HG03558 (cell line): ENCODE data around the gene TANGO2.

ENCODE experiments used
- ATAC-seq: cut with Tn5 transposase; IDR thresholded peaks from one replicate; pipeline ENCODE4 v1.9.1; 2021; ENCODE audit warnings: moderate number of reproducible peaks; ENCODE audit not compliant: unreplicated experiment; ENCODE audit errors: extremely low read depth

TANGO2 gene, protein sequence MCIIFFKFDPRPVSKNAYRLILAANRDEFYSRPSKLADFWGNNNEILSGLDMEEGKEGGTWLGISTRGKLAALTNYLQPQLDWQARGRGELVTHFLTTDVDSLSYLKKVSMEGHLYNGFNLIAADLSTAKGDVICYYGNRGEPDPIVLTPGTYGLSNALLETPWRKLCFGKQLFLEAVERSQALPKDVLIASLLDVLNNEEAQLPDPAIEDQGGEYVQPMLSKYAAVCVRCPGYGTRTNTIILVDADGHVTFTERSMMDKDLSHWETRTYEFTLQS

DNA sequence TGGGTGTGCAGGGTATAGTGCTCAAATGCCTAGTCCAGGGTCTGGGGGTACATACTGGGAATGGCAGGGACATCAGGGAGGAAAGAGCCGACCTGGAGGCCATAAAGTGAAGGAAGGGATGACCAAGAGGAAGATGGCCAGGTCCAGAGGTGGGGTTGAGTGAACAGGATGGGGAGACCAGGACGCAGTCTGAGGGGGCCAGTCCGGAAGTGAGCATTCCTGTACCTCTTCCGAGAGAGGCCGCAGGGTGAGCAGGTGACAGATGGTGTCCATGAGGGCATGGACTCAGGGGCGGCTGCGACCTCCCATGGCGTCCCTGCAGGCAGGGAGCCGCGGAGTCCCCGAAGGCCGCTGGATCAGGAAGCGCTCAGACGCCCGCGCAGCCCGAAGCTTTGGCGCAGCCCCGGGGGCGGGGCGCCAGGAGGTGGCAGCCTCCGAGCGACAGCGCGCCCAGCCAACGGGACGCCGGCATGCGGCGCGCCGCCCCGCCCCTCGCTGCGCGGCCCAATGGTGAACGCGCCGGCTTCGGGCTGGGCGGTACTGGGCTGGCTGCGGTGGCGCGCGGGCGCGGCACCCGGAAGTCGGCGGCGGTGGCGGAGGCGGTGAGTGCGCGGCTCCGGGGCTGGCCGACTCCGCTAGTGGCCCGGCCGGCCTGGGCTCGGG, at the start of gene TANGO2:
TSS of gene TANGO2 (plus strand) at position 578 of the 663 bp plus-strand sequence. CDS start 15,689 bp downstream, outside the sequence.
- ATAC-seq = peak; percentile 53

DNA sequence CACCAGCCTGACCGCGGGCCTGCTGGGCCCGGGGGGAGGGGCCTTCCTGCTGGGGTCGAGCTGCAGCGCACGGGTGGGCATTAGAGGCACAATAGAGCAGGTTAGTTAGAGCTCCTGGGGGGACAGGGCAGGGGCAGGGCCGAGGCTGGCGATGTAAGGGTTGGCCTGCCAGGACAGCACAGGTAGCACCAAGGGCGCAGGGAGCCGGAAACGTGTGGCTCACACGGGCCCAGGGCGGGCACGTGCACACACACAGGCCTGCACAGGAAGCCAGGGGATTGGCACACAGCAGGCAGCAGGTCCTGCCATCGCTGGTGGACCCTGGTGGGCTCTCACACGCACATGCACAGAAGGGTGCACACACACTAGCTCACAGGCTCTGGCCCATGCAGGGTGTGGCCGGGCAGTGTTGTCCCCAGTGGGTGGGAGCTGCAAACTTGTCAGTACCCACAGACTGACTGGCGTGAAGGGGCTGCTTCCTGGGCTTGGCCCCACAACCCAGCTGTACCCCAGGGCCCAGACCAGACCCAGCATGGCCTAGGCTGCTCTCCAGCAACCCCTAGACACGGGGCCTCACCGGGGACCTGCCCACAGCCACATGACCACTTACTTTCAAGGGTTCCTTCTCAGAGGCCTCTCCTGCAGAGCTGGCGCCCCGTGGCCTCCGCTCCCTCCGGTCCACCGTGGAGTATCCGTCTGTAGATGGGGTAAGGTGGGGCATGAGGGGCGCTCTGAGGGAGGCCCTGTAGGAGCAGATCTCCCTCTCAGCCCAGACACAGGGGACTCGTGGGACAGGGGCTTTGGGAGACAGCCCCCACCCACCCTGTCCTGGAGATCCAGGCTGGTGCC, 49.4 kb upstream of the TANGO2 start:
- no peak for ATAC-seq

DNA sequence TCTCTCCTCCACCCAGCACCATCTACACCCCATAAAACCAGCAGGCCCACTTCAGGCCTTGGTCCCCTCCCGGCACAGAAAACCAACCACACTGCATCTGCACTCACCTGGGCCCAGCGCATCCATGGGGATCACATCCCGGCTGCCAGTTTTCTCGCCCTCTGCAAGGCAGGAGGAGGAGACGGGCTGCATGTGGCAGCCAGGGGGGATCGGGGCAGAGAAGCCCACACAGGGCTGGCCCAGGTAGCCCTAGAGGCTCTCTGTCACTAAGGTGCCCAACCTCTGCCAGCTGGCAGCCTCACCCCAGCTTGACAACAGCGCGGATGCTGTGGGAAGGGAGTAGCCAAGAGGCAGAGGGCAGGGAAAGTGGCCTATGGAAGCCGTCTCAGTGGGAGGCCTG, 48.7 kb upstream of the TANGO2 start:
- ATAC-seq = no peak

DNA sequence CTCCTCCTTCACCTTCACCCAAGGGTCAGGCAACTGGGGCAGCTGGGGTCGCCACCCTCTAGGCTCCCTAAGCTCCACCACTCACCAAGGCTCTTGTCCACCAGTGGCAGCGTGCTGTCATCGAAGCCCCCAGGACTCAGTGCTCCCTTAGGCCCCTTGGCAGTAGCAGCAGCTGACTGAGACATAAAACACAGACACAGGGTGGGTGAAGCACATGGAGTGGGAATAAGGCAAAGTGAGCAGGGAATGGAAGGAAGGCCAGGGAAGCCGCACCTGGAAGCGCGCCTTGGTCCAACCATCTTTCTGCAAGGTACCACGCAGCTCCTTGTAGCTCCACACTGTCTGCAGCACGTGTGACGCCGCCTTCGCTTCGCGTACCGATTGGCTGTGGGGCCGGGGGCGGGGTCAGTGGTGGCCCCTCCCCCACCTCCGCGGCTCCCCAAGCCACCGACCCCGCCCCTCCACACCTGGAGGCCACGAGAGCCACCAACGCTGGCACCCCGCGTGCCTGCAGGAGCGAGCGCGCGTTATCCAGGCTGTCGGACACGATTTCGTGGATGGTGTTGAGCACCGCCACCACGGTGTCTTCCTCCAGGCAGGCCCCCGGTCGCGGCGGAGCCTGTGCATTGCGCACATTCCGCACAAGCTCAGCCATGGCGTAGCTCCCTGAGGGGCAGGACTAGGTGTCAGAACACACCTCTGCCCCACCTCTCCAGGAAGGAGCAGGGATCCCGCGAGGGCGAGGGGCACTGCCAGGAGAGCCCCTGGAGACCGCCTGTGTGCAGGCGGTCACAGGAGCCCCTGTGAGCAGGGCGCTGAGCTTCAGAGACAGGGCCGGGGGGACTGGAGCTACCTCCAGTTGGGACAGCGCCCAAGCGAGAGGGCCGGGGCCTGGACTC, 48.0 kb upstream of the TANGO2 start:
- ATAC-seq = no peak

DNA sequence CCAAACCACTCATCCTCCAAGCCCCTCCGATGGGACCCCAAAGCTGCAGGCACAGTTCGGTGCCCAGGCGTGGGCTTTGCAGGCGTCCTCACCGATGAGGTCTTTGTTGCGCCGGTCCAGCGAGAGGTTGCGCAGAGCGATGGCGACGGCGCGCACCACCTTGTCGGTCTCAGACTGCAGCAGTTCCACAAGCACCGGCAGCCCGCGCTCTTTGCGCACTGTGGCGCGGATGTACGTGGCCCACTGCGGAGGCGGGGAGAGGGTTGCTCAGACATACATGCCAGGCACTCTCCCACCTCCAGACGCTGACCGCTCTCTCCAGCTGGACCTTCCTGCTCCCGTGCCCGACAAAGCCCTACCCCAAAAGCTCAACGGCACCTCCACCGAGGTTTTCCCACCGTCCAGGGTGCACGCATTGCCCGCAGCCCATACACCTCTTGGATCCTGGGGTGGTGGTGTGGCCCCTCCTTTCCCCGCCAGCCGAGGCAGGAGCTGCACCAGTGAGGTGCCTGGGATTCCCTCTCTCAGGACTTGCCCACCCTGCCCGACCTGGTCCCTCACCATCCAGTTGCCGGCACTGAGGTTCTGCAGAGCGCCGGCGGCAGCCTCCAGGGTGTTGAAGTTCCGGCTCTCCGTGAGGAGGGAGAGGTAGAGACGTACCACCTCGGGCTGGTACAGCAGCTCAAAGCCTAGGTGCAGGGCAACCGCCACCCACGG, 47.2 kb upstream of the TANGO2 start:
- ATAC-seq = no peak

DNA sequence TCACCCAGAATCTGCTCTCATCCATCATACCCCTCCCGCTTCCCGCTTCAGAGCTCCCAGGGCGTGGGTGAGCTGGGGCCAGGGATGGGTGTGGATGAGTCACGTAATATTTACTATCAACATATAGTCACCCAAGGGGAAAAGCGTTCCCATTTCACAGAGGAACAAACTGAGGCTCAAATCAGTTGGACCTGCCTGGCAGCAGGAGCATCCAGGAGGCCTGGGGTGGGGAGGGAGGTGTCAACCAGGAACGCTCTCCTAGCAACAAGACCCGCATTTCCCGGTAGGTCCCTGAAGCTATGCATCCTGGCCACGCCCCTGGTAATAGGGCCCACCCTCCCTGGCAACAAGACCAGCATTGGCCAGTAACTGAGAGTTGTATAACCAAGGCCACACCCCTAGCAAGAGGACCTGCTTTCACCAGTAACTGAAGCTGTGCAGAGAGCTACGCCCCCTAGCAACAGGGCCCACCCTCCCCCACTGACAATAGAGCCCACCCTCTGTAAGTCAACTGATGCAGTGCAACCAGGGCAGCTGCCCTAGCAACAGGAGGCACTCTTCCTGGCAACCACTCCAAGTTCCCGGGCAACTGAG, 46.5 kb upstream of the TANGO2 start:
- ATAC-seq = no peak

DNA sequence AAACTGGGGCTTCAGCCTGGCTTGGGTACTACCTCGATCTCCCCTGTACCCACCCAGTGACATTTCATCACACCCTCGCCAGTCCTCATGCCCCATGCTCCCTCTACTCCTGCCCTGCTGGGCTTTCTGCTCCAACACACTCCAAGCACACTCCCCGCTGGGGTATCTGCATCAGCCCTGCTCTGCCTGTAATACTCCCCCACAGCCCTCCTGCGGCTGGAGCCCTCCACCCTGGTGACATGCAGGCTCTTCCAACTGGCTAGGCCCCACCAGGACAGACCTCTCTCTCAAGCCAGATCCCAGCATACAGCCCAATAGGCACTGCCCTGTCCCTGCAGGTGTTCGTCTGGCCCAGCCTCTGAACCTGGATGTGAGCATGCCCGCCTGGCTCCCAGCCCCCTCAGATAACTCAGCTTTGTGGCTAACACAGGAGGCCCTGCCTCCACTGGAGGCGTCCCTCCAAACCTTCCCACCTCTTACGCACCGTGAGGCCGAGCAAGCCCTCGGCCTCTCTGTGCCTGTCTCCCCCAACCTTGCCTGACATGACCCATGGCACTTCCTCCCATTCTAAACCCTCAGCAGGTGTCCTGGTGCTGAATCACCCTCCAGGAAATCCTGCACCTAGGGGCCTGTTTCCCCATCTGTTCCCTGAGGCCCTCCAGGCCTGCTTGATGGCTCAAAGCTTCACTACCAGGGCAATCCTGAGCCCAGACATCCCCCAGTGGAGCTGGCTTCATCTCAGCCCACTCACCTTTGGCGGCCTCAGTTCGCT, 45.8 kb upstream of the TANGO2 start:
- no peak for ATAC-seq

DNA sequence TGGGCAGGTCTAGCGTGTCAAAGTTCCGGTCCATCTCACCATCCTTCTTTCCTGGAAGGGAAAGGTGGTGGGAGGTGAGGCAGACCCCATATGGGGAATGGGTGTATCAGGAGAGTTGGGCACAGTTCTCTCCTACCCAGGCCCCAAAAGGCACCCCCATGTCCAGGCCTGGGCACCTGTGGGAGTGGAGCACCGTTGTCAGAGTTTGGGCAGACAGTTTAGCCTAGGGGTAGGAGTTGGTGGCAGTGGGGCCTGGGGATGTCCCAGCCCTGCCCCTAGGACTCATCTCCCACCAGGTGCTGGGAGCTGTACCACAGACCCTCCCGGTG, 45.2 kb upstream of the TANGO2 start:
- ATAC-seq = no peak

DNA sequence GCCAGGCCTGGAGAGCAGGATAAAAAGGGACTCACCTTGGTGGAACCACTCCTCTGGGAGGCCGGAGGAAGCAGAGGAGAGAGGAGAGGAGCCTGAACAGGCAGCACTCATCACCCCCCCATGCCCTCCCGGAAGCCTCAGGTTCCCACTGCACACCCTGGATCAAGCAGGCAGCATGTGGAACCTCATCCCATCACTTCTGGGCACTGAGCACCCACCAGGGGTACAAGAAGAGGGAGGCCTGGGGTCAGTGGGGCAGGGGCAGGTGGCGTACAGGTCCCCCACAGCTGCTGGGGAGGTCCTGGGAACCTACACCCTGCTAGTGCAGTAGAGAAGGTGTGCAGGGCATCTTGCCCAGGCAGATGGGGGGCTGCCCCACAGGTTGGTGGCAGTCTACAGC, 44.2 kb upstream of the TANGO2 start:
- no peak for ATAC-seq

DNA sequence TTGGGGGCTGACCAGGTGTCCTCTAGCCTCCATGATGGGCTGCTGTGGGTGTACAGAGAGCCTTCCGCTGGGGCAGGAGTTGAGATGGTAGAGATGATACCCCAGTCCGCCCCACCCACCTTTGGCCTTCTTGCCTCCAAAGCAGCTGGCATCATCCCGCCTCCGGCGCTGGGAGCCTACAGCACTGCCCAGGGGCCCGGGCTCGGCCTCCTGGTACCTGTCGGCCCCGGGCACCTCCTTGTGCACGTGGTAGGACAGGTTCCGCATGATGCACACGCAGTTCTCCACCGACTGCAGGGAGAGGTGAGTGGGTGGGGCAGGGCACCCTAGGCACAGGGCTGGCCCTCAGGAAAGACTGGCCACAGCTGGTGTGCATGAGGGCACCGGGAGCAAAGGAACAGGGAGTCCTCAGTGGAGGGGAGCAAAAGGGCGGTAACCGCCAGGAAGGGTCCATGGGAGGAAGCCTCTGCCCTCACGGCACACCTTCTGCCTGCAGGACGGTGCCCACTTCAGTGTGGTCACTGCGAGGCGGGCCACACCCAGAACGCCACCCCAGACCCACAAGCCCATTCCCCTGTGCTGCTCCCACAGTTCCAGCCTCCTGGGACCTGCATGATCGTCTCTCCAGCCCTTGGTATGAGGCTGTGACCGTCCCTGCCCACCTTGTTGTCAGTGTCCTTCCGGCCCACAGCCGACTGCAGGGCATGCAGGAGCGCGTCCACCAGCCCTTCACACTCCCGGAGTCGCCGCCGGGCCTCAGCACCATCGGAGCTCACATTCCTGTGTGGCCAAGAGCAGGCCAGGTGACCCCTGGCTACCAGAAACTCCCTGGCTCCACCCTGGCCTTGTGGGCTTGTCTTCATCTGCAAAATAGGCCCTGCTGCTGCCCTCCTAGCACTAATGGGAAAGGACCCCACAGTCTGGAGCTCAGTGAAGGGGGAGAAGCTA, 43.3 kb upstream of the TANGO2 start:
- ATAC-seq = no peak

DNA sequence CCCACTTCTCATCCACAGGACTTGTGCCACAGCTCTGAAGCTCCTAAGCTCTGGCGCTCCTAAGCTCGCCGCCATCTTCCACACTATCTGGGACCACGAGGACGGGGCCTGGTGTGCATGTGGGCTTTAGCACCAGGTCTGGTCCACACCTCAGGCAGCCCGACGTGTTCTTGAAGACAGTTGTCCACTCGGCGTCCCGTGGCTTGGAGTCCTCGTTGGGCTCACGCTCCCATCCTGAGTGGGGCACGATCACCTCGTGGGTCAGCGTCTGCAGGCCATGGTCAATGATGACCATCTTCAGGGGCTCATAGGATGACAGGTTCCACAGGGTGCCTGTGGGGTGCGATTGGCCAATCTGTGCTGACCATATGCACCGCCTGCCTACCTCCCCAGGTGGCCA, 42.2 kb upstream of the TANGO2 start:
- no peak for ATAC-seq

DNA sequence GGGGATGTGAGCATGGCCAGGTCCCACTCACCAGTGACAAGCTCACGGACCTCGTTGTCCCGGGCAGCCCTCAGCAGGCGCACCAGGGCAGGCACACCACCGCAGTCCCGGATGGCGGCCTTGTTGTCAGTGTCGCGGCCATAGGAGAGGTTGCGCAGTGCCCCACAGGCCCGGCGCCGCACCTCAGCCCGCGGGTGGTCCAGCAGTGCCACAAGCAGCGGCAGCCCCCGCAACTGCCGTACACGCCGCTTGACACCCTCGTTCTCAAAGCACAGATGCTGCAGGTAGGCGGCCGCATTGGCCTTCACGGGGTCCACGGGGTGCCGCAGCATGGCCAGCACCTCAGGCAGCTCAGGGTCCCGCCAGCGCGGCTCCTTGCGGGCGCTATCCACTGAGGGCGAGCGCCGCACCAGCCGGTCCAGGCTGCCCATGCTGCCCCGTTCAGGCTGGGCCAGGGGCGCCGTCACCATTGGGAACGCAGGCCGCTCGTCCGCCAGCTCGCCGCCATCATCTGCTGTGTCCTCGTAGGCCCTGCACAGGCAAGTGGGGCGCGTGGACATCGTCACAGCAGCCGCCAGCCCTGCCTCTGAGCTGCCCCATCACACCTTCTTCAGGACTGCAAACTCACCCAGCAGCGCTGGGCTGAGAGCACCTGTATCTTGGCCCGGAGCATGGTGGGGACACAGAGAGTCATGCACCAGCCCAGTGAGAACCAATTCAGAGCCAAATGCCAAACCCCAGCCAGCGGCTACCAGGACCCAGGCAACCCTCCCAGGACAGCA, 41.0 kb upstream of the TANGO2 start:
- ATAC-seq = no peak

DNA sequence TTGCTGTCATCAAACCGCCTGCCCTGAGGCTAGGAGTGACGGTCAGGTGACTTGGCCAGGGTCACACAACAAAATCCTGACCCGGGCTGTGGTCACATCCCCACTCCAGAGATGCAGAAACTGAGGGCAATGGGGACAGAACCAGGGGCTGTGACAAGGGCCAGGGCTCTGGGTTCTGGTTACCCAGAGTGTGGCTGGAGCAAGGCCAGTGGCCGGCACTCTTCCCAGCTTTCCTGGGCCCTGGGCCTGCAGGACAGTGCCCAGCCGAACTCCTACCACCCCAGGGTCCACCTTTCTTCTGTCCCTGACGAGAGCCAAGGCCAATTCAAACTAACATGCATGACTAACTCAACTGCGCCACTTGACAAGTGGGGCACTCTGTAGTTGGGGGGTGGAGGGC, 40.1 kb upstream of the TANGO2 start:
- no peak for ATAC-seq

DNA sequence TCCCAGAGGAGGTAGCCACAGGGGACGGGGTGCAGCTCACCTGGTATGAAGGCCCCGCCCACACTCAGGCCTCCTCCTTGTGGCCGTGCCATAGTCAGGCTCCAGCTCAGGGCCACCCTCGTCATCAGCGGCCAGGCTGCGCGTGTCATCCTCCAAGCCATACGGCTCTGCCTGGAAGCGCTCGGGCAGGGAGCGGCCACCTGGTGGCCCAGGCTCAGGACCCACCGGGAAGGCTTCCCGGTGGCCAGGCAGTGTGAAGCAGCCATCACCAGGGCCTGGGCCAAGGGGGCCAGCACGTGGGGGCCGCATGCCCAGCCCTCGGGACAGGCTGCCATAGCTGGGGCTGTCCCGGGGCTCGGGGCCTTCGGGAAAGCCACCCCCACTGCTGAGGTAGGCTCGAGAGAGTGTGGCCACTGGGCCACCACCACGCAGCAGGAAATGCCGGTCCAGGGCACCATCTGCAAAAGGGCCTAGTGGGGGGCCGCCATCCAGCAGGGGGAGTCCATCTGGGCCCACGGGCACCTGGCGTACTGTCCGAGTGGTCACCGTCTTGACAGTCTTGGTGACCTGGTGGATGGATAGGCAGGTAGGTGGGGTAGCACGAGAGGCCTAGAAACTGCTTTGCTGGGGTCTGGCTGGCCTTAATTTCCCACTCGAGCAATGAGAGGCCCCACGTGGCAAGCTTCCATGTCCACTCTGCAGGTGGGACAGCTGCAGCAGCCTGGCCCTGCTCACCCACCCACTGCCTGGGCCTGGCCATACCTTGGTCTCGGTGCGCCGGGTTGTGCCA, 39.5 kb upstream of the TANGO2 start:
- no peak for ATAC-seq

DNA sequence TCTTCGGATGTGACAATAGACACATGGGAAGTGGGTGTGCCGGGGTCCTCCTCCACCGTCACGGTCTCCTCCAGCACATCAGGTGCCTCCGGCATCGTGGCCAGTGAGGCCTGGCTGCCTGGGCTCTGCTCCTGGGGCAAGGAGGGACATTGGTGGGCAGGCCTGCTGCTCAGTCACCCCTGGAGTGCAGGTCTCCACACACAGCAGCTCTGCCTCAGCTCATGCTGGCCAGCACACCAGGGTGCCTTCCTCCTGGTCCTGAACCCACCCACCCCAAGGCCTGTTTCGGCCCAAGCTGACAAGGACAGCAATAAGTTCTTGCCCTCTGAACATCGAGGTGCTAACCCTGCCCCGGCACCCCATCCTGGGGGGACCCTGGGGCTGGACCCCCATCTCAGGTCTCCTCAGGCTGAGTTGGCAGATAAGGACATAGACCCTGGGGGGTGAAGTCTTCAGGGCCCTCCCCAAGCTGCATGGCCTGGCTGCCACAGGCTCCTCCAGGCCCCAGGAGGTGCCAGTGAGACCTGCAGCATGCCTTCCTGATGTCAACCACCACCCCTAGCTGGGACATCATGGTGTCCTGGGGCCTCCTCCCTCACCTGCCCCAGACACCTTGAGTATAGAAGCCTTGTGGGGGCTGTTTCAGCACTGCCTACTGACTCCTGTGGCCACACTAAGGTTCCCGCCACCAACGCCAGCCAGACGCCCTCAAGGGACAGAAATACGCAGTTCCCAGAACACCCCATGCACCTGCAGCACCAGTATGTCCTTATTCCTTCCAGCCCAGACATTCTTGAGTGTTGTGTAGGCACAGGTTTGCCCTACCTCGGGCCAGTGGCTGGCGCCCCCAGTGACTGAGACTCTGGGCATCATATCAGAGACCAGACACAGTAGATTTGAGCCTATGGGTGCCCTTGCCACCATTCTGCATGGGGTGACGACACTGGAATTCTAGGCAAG, 38.7 kb upstream of the TANGO2 start:
- ATAC-seq = no peak
